ENCODE data around the gene MCM9. TPM values are rescaled to one million over a fixed set of nuclear protein-coding genes. Genes with fewer than 3 reads are reported as not detected.
A peak's percentile ranks its signal among the peaks of the same experiment; 100 is the strongest.

Gene MCM9
- total and polyA plus RNA-seq, 2 of the 13 experiments (the other 11 are each of a cell fraction or from before 2014, with no cell fraction given): 3.8 to 17.2 TPM

GRCh38 chr6:118893807-118894424 lies 41.0 kb downstream of the MCM9 start, which contains the start of gene ASF1A (continued):
- no peak; the same call in 1 of the 2 replicates for TF ChIP-seq HBP1 (CRISPR knock-in tag; IDR thresholded peaks at IDR 0.05; ENCODE audit: low read depth)
- peak; percentile 67; the same call in 1 of the 2 replicates for TF ChIP-seq ZHX2 (IDR thresholded peaks at IDR 0.05; ENCODE audit: low read depth)
- TF ChIP-seq ZHX2 (CRISPR knock-in tag; IDR thresholded peaks at IDR 0.05; ENCODE audit: borderline replicate concordance): no peak; the same call in 1 of the 2 replicates
- TF ChIP-seq ZNF468 (CRISPR knock-in tag; IDR thresholded peaks at IDR 0.05): no peak
- peak; percentile 94 for TF ChIP-seq CTCF (CRISPR knock-in tag; IDR thresholded peaks at IDR 0.05)
- peak; percentile 41 for TF ChIP-seq ZFP36L1 (CRISPR knock-in tag; IDR thresholded peaks at IDR 0.05)
- no peak for TF ChIP-seq MTF1 (CRISPR knock-in tag; IDR thresholded peaks at IDR 0.05)
- no peak for TF ChIP-seq SSRP1 (CRISPR knock-in tag; IDR thresholded peaks at IDR 0.05)
- no peak; the same call in 1 of the 2 replicates for TF ChIP-seq ZNF318 (CRISPR knock-in tag; IDR thresholded peaks at IDR 0.05)
- peak; percentile 23 for TF ChIP-seq ZNF670 (CRISPR knock-in tag; IDR thresholded peaks at IDR 0.05; ENCODE audit: borderline replicate concordance)
- TF ChIP-seq NR2F6 (IDR thresholded peaks at IDR 0.05): no peak
- peak; percentile 56; the same call in 1 of the 2 replicates for TF ChIP-seq NR2F6 (CRISPR knock-in tag; IDR thresholded peaks at IDR 0.05)
